HG03521 (cell line): ENCODE data around the gene ATP8A2.
"Not testable (repeated sequence)": the region's sequence is repeated elsewhere in the genome, so short reads cannot be mapped to it uniquely, and the experiment has no call there.

Experiments
- ATAC-seq: cut with Tn5 transposase; IDR thresholded peaks from one replicate; pipeline ENCODE4 v1.9.1; 2021; ENCODE audit warnings: mild to moderate bottlenecking, moderate library complexity; ENCODE audit not compliant: unreplicated experiment

The ATP8A2 gene

GRCh38 chr13:25762281-25762680 is 390.5 kb downstream of the ATP8A2 start:
- no peak for ATAC-seq

- no peak for ATAC-seq
Observed at GRCh38 chr13:25762795-25763377, 391.1 kb downstream of the ATP8A2 start.

GRCh38 chr13:25764378-25764777 is 392.6 kb downstream of the ATP8A2 start:
- ATAC-seq, result no peak

GRCh38 chr13:25765266-25765665 is 393.5 kb downstream of the ATP8A2 start:
- ATAC-seq, result no peak

GRCh38 chr13:25766576-25766975 is 394.8 kb downstream of the ATP8A2 start:
- ATAC-seq, result no peak

- ATAC-seq, result no peak
Observed at GRCh38 chr13:25766991-25767390, 395.2 kb downstream of the ATP8A2 start.

GRCh38 chr13:25768376-25768775 is 396.6 kb downstream of the ATP8A2 start:
- no peak for ATAC-seq

GRCh38 chr13:25768838-25769237 is 397.1 kb downstream of the ATP8A2 start:
- ATAC-seq, result no peak

- ATAC-seq, result no peak
Observed at GRCh38 chr13:25770601-25771000, 398.8 kb downstream of the ATP8A2 start.

GRCh38 chr13:25771202-25771601 is 399.4 kb downstream of the ATP8A2 start:
- ATAC-seq, result no peak

GRCh38 chr13:25771641-25772478 is 400.1 kb downstream of the ATP8A2 start:
- no peak for ATAC-seq

GRCh38 chr13:25772534-25772933 is 400.8 kb downstream of the ATP8A2 start:
- ATAC-seq, result not testable (repeated sequence)

- not testable (repeated sequence) for ATAC-seq
Observed at GRCh38 chr13:25774056-25774455, 402.3 kb downstream of the ATP8A2 start.

- no peak for ATAC-seq
Observed at GRCh38 chr13:25775275-25775674, 403.5 kb downstream of the ATP8A2 start.

GRCh38 chr13:25775986-25776385 is 404.2 kb downstream of the ATP8A2 start:
- ATAC-seq, result no peak

- no peak for ATAC-seq
Observed at GRCh38 chr13:25776722-25777121, 404.9 kb downstream of the ATP8A2 start.

- ATAC-seq, result no peak
Observed at GRCh38 chr13:25777509-25777908, 405.7 kb downstream of the ATP8A2 start.

- no peak for ATAC-seq
Observed at GRCh38 chr13:25778365-25778764, 406.6 kb downstream of the ATP8A2 start.

- ATAC-seq, result no peak
Observed at GRCh38 chr13:25778808-25779305, 407.1 kb downstream of the ATP8A2 start.

GRCh38 chr13:25783076-25783475 is 411.3 kb downstream of the ATP8A2 start:
- no peak for ATAC-seq

- no peak for ATAC-seq
Observed at GRCh38 chr13:25783601-25784024, 411.8 kb downstream of the ATP8A2 start.

- no peak for ATAC-seq
Observed at GRCh38 chr13:25784119-25784518, 412.3 kb downstream of the ATP8A2 start.
